NOMO-1 treated with DMSO at 0.1 percent for 48 hours (cell line): ENCODE data around the gene SLCO4A1.
A peak's percentile ranks its signal among the peaks of the same experiment; 100 is the strongest.
"Not testable (repeated sequence)": the region's sequence is repeated elsewhere in the genome, so short reads cannot be mapped to it uniquely, and the experiment has no call there.

Source experiments
- DNase-seq: peaks from one replicate; lab custom pipeline; 2025; ENCODE audit not compliant: unreplicated experiment; lab: John Stamatoyannopoulos, UW

Gene SLCO4A1

DNA sequence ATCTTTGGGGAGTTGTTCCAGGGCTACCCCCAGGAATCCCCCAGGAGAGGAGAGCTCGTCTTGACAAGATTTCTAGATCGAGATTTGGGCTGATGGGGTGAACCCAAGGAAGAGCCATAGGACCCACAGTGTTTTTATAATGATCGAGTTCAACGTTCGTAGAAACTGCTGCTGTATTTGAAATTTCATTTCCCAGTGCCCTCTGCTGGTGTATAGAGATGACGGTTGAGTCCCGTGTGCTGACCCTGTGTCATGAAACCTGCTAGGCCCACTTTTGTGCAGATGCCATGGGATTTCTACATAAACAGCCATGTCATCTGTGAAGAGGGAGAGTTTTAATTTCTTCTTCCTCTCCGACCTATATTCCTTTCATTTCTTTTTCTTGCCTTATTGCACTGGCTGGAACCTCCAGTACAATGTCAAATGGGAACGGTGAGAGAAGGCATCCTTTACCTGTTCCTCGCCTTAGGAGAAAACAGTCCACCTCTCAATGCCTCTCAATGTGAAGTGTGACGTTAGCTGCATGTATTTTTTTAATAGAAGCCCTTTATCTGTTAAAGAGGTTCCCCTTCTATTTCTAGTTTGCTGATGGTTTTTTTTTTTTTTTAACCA lies 37.8 kb downstream of the SLCO4A1 start:
- DNase-seq = no peak

DNA sequence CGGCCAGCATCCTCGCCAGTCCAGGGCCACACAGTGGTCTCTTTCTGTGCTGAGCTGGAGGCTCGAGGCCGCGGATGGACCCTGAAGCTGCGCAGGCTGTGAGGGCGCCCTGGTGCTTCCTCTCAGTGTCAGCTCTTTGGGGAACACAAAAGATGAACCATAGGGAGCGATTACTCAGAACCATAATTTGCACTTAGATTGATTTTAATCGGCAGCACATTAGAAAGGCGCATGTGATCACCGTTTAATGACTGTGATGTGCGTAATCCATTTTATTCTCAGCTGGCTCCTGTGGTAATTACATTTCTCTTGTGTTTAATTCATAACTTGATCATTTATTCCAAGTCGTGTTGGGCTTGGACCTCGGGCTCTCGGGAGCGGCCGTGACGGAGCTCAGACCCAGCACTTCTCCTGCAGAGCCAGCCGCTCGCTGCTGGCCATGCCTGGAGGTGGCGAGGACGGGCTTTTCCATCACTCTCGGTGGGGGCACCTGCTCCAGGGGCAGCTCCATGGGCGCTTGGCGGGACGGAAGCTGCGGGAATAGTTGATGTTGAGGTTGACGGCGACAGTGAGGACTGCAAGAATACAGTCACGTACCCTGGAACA lies 40.7 kb downstream of the SLCO4A1 start:
- no peak for DNase-seq

DNA sequence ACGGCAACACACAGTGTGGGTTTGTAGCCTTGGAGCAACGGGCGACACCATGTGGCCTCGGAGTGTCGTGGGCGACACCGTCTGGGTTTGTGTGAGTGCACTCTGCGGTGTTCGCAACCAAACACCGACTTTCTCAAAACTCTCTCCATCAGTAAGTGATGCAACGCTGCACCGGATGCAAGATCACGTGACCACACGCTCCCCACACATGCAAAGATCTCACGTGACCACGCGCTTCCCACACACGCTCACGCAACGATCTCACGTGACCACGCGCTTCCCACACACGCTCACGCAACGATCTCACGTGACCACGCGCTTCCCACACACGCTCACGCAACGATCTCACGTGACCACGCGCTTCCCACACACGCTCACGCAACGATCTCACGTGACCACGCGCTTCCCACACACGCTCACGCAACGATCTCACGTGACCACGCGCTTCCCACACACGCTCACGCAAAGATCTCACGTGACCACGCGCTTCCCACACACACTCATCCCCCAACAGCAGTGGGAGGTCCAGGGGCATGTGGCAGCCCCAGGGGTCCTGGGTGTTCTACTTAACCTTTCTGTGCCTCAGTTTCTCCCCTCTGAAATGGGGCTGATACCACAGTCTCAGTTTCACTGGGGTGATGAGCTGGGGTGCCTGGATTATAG lies 41.5 kb downstream of the SLCO4A1 start:
- not testable (repeated sequence) for DNase-seq

DNA sequence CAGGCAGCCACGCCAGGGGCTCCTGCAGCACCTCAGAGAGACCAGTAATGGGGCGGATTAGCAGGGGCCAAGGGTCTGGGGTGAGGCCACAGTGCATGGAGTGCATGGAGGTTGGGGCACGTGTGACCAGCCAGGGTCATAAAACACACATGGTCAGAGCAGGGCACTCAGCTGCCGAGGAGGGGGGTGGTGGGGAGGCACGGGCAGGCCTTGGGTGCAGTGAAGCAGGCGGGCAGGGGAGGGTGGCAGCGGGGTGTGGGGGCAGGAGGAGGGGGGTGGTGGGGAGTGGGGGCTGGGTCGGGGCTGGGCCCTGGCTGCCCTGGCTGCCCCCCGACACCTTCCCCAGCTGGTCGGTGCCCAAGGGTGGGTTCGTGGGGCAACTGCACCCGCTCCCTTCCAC lies 42.7 kb downstream of the SLCO4A1 start:
- no peak for DNase-seq

DNA sequence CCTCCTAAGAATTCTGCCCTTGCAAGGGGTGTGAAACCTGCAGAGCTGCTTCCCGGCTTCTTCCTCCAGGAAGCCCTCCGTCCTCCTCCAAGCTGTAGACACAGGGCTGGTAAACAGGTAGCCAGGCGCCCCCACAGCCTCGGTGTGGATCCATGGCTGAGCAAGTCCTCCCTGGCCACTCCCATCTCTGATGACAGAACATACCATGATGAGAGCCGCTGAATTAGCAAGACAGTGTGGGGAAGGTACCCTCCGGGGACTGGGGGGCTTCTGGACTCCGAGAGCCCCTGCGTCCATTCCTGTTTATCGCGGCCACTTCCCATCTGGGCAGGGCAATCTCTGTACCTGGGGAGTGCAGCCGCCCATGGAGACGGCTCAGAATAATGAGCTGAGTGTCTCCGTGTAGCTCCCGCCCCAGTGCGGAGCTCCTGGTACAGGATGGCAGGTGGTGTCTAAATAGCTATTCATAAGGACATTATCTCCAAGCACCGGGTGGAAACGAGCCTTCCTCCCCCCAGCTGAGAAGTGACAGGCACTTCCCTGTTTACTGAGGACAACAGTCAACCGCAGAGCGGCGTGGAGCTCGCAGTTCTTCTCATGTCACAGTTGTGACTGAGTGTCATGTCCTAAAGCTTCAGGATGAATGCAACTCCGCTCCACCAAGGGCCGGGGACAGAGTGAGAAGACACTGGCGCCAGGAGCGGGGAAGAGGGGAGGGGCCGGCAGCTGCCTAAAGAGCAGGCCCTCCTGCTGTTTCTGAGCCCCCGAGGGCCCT lies 43.7 kb downstream of the SLCO4A1 start:
- peak; percentile 89 for DNase-seq

DNA sequence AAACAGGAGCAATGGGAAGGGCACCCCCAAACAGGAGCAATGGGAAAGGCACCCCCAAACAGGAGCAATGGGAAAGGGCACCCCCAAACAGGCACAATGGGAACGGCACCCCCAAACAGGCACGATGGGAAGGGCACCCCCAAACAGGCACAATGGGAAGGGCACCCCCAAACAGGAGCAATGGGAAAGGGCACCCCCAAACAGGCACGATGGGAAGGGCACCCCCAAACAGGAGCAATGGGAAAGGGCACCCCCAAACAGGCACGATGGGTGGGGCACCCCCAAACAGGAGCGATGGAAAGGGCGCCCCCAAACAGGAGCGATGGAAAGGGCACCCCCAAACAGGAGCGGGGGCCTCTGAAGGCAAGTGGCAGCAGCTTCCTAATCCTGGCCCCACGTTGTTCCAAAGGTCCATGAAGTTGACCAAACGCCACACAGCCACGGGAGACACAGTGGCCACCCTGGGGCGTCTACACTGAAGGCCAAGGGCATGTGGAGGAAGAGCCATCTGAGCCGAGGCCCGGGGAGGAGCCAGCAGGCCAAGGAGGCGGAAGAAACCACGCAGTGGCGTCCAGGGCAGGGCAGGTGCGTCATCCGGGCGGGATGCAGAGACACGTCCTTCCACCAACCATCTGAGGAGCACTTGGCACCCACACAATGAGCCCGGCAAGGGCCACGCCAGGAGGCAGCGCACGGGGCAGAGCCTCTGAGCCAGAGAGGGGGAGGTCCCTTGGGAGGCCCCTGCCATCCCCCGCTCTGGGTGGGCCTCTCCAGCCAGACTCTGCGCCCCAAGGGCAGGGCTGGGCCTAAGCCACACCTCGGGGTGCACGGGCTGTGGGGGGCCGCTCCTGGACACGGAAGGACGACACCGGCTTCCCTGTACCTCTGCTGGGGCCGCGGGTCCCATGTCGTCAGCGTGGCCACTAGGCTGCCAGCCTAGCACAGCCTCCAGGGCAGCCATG lies 44.8 kb downstream of the SLCO4A1 start:
- DNase-seq = no peak

DNA sequence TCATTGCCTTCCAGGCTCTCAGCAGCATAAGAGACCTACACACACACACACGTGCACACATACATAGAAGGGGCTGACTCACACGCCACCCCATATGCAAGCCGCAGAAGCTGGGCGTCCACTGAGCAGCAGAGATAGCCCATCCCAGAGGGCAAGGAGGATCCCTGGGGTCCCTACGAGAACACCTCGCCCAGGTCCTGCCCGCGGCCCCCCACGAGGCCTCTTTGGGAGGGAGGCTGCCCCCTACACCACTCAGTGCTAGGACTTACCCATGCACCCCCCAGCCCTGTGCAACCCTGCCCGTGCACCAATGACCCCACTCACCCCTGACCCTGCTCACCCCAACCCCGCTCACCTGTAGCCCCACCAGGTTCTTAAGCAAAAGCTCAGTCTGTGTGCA lies 45.8 kb downstream of the SLCO4A1 start:
- DNase-seq = no peak

DNA sequence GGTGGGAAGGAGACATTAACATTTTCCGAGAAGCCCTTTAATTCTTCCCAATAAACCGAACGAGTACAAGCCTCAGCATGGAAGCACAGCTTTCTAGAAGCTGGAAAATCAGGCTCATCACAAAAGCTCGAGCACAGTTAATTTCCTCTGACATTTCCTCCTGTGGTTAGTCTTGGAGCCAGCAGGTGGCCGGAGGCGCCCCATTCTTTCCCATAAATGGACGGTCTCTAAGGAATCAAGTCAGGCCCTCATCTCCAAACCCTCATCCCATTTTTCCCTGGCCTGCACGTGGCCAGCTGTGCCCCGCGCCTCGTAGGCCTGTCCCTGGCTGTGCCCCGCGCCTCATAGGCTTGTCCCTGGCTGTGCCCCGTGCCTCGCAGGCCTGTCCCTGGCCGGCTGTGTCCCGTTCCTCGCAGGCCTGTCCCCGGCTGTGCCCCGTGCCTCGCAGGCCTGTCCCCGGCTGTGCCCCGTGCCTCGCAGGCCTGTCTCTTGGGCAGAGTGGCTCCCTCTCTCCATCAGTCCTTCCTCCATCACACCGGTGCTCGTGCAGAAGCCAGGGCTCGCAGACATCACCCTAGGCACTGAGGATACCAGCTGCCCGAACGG lies 46.7 kb downstream of the SLCO4A1 start:
- DNase-seq = no peak

- no peak for DNase-seq
These were observed 47.6 kb downstream of the SLCO4A1 start for GRCh38 chr20:62689861-62690260.

- no peak for DNase-seq
These were observed 48.0 kb downstream of the SLCO4A1 start for GRCh38 chr20:62690261-62690820.

DNA sequence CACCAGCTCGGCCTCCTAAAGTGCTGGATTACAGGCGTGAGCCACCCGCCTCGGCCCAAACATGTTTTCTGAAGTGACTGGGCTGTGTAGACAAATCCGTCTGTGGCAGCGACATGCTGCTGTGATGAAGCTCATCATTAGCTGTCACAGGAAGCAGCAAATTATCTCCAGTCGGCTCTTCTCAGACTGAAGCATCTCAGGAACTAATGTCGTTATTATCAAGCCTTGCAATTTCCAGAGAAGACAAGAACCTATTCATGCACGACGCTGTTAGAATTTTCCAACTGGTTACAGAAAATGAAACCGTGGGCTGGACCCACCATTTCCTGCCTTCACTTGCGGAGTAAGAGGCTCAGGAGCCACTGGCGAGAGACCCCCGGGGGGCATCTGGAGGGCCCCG lies 49.2 kb downstream of the SLCO4A1 start:
- DNase-seq = no peak

DNA sequence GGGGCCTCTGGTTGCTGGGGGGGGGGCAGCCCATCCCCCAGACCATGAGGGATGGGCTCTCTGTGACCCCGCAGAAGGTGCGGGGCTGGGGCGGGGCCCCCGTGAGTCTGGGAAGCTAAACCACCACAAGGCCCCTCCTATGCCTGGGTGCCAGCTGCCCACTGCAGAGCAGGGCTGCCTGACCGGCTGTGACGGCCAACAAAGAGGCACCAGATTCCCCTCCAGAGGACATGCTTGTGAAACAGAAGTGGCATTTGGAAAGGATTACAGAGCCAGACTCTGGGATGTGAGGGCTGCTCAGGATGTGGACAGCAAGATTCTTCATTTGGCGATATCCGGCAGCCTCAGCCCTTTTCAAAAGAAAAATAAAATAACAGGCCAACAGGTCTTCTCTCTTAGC lies 49.9 kb downstream of the SLCO4A1 start:
- DNase-seq = no peak

DNA sequence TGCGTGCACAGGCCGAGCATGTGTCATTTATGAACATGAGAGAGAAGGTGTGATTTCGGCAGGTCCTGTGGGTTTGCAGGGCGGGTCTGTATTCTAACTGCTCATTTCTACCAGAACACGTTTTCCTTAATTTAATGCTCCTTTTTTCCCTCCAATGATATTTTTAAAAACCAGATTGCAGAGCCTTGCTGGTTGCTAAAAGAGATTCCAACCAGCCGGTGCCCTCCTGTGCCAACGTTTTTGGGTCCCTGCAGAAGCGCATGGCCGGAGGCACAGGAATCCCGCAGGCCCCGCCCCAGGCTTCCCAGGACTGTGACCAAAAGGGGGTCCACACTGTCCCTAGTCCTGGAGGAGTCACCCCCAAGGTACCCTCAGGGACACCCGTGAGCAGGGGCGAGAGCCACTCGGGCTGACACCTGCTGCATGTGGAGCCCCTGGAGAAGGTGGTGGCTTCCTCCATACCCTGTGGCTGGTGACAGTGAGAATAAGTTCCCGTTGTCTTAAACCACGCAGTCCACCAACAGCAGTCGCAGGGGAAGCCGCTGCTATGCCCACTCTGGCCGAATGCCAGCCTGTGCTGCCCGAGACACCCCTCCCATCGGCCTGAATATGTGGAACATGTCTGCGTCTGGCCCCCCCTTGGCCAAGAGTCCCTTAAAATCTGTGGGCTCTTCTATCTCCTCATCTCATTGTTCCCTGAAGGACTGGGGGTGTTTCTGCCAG lies 50.7 kb downstream of the SLCO4A1 start:
- DNase-seq = no peak

DNA sequence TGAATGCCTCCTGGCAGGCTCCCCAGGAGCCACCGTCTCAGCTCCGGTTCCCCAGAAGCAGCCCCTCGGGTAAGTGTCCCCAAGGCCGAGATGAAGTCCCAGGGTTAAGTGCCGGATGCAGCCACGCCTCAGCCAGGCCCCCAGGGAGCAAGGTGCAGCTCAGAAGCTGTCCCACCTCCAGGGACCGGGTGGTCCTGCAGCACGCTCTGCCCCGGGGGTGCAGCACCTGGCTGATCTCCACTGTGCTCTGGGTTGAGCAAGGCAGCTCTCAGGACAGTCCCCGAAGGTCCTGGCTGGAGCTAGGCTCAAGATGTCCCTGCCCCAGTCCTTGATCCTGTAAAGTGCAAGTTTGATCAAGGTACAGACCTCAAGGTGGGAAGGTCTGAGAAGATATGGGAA lies 51.2 kb downstream of the SLCO4A1 start:
- DNase-seq = no peak

DNA sequence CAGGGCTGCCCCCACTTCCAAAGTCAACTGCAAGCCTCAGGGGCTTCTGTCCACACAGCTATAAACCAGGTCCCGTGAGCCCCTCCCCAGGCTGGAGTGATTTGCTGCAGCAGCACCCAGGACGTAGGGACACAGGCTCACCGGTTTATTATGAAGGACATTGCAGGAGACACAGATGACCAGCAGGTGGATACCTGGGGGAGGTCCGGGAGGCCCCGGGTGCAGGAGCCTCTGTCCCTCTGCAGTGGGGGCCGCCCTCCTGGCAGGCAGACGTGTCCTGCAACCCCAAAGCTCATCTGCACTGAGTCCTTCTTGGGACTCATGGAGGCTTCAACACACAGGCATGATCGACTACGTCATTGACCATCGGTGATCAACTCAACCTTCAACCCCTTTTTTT lies 51.8 kb downstream of the SLCO4A1 start:
- DNase-seq = no peak

GRCh38 chr20:62694868-62695267 lies 52.6 kb downstream of the SLCO4A1 start:
- DNase-seq = no peak

DNA sequence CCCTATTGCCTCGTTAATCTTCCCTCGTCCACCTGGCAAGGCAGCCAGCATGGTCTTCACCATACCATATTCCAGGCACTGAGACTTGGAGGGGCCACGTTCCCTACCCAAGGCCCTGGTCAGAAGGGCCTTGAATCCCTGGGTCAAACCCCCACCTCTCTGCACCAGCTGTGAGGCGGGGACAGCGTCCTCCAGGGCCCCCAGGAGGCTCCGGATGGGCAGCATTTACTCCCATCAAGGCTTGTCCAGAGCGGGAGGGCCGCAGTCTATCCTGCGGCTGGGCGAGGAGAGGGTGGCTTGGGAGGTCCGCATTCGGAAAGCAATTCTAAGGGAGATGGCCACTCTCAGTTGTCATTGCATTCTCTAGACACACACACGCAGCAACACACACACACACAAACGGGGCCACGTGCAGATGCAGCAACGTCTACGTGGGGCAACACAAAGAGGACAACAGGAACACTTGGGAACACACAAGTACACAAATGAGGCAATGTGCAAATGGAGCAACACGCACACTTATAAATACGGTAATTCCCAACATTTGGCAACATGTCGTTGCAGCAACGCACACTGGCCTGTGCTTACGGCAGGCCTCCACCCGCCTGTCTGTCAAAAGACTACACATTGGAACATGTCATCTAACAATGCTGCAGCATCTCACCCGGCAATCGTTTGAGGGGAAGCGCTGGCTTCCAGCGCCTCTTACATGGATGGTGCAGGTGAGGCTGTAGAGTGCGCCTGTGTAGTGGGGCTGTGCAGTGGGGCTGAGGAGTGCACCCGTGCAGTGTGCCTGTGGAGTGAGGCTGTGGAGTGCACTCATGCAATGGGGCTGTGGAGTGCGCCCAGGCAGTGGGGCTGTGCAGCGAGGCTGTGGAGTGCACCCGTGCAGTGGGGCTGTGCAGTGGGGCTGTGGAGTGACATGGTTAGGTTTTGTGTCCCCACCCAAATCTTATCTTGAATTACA lies 53.4 kb downstream of the SLCO4A1 start:
- no peak for DNase-seq

DNA sequence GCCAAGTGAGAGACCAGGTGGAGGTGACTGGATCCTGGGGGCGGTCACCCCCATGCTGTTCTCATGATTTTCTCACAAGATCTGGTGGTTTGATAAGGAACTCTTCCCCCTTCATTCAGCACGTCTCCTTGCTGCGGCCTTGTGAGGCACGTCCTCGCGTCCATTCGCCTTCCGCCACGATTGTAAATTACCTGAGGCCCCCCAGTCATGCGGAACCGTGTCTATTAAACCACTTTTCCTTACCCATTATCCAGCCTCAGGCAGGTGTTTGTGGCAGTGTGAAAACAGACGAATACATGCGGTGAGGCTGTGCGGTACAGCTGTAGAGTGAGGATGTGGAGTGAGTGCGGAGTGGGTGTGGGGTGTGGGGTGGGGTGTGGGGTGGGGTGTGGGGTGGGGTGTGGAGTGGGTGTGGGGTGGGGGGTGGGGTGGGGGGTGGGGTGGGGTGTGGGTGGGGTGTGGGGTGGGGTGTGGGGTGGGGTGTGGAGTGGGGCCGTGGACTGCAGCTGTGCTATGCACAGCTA lies 54.2 kb downstream of the SLCO4A1 start:
- no peak for DNase-seq
